Breast epithelium (tissue), 4 donors: ENCODE data around the gene STYK1. TPM values are rescaled to one million over a fixed set of nuclear protein-coding genes. Genes with fewer than 3 reads are reported as not detected.

ENCODE experiments used
- DNase-seq, 2 donors: peaks; one replicate each; pipeline ENCODE4 v3.0.0-alpha.2; 2019; ENCODE audit warnings: low spot score in 2 of 2
- H3K27ac ChIP-seq, 2 donors: fragments of 200-600 bp; sonication (generic) in 1 of 2; one replicate each; pipeline ENCODE4 v1.5.1; 2016 to 2019; ENCODE audit warnings: mild to moderate bottlenecking in 1 of 2
- H3K27me3 ChIP-seq, 2 donors: fragments of 200-600 bp; sonication (generic) in 1 of 2; one replicate each; pipeline versions ENCODE4 v1.5.1 to v1.6.0; 2017 to 2019; ENCODE audit warnings: control low read depth in 1 of 2, mild to moderate bottlenecking in 1 of 2
- H3K36me3 ChIP-seq: fragments of 200-600 bp; one replicate; pipeline ENCODE4 v1.5.1; 2019
- H3K4me1 ChIP-seq, 2 donors: fragments of 200-600 bp; sonication (generic); one replicate each; pipeline ENCODE4 v1.5.1; 2016 to 2019; ENCODE audit warnings: control low read depth in 1 of 2
- H3K4me3 ChIP-seq, 3 donors: fragments of 200-600 bp; sonication (generic); 1 replicate in 2 of 3; 2 replicates in 1 of 3; pipeline ENCODE4 v1.5.1; 2016 to 2019; ENCODE audit warnings: mild to moderate bottlenecking in 3 of 3, moderate library complexity in 2 of 3
- H3K9me3 ChIP-seq, 2 donors: fragments of 200-600 bp; sonication (generic) in 1 of 2; one replicate each; pipeline ENCODE4 v1.5.1; 2016 to 2019; ENCODE audit warnings: control low read depth in 1 of 2
- CTCF ChIP-seq, 3 donors: fragments of 450-650 bp; IDR thresholded peaks; one replicate each; pipeline ENCODE4 v1.5.1; 2016 to 2017; ENCODE audit warnings: antibody characterized with exemption in 3 of 3, mild to moderate bottlenecking in 3 of 3, moderate library complexity in 3 of 3
- POLR2A ChIP-seq: fragments of 450-650 bp; IDR thresholded peaks from one replicate; pipeline ENCODE4 v1.6.1; 2016; ENCODE audit warnings: antibody characterized with exemption, mild to moderate bottlenecking, moderate library complexity
- POLR2AphosphoS5 ChIP-seq, 3 donors: sonication (generic); formaldehyde crosslinking; IDR thresholded peaks; one replicate each; pipeline ENCODE4 v1.6.1; 2017; ENCODE audit warnings: antibody characterized with exemption in 3 of 3
- intact Hi-C: fragments of 100-400 bp; cut with DNase I; formaldehyde crosslinking; loops from one replicate; pipeline ENCODE4 v1.15.1; 2023; ENCODE audit warnings: low total_unique reads
- total RNA-seq, 3 donors: library from RNA; depleted of rRNA; stranded (reverse); fragments of >200 nt; gene quantifications; one replicate each; pipeline ENCODE4 v1.1.0, GENCODE V29; 2016

The STYK1 gene
- total RNA-seq, 3 donors from 2014 or later: 0.32 to 4.9 (median 3.5) TPM

GRCh38 chr12:10720974-10721650, 47.3 kb upstream of the STYK1 start:
- no peak for DNase-seq
- Histone ChIP-seq H3K9me3 (no peaks in the 10 kb centered on the region), H3K27me3 (no peaks in the 10 kb centered on the region), H3K27ac (peak overlapping the region; percentile 99 to 100), H3K4me1 (peaks cover 0 to 14% of the 10 kb centered on the region in 2 donors), H3K4me3 (peak overlapping the region; percentile 88 to 97 (median 90)), H3K36me3 (no peaks in the 10 kb centered on the region)
- intact Hi-C loops: no loop called here
- TF ChIP-seq CTCF (IDR thresholded peaks at IDR 0.05) (no peak), POLR2A (no peak), POLR2AphosphoS5 (IDR thresholded peaks at IDR 0.05) (no peak)

GRCh38 chr12:10719482-10719881, 45.6 kb upstream of the STYK1 start:
- Histone ChIP-seq H3K9me3 (no peaks in the 10 kb centered on the region), H3K4me3 (peak overlapping the region in 2 of 3 donors; percentile 6 to 35), H3K27me3 (no peaks in the 10 kb centered on the region), H3K4me1 (peaks cover 0 to 18% of the 10 kb centered on the region in 2 donors), H3K27ac (peak overlapping the region; percentile 45 to 100), H3K36me3 (no peaks in the 10 kb centered on the region)
- intact Hi-C loops: no loop called here
- TF ChIP-seq POLR2A: no peak
- no peak for TF ChIP-seq CTCF (IDR thresholded peaks at IDR 0.05)
- no peak for TF ChIP-seq POLR2AphosphoS5 (IDR thresholded peaks at IDR 0.05)
- DNase-seq: no peak

- H3K4me3 ChIP-seq: peak overlapping the region in 2 of 3 donors; percentile 16 to 48
- intact Hi-C loops: no loop called here
- H3K27me3 ChIP-seq: no peaks in the 10 kb centered on the region
- TF ChIP-seq CTCF (IDR thresholded peaks at IDR 0.05) (no peak), POLR2A (no peak), POLR2AphosphoS5 (IDR thresholded peaks at IDR 0.05) (no peak)
- no peak for DNase-seq
- H3K27ac ChIP-seq: peak overlapping the region; percentile 81 to 100
- H3K4me1 ChIP-seq: peaks cover 0 to 18% of the 10 kb centered on the region in 2 donors
- no peaks in the 10 kb centered on the region for H3K9me3 ChIP-seq
- H3K36me3 ChIP-seq: no peaks in the 10 kb centered on the region
Observed at GRCh38 chr12:10718279-10718821, 44.5 kb upstream of the STYK1 start.

GRCh38 chr12:10717410-10717809, 43.6 kb upstream of the STYK1 start:
- Histone ChIP-seq H3K4me1 (peaks cover 0 to 18% of the 10 kb centered on the region in 2 donors), H3K9me3 (no peaks in the 10 kb centered on the region), H3K27me3 (no peaks in the 10 kb centered on the region), H3K36me3 (no peaks in the 10 kb centered on the region), H3K4me3 (peak overlapping the region in 2 of 3 donors; percentile 14 to 48), H3K27ac (peak overlapping the region; percentile 81 to 100)
- DNase-seq: no peak
- TF ChIP-seq CTCF (IDR thresholded peaks at IDR 0.05) (no peak), POLR2A (no peak), POLR2AphosphoS5 (IDR thresholded peaks at IDR 0.05) (no peak)
- intact Hi-C loops: no loop called here

GRCh38 chr12:10716704-10717315, 43.0 kb upstream of the STYK1 start:
- H3K4me1 ChIP-seq: peaks cover 0 to 18% of the 10 kb centered on the region in 2 donors
- no peaks in the 10 kb centered on the region for H3K9me3 ChIP-seq
- H3K27me3 ChIP-seq: no peaks in the 10 kb centered on the region
- TF ChIP-seq POLR2A: no peak
- peak in 2 of 3 donors; percentile 79 to 83 for TF ChIP-seq POLR2AphosphoS5 (IDR thresholded peaks at IDR 0.05)
- peak overlapping the region in 2 of 3 donors; percentile 14 to 48 for H3K4me3 ChIP-seq
- H3K27ac ChIP-seq: peak overlapping the region; percentile 81 to 100
- no peaks in the 10 kb centered on the region for H3K36me3 ChIP-seq
- intact Hi-C loops: no loop called here
- DNase-seq: peak; percentile 75 to 92
